Measurements from ENCODE around the gene ACTMAP.

GRCh38 chr19:40695881-40696280, 54.4 kb downstream of the ACTMAP start:
- TF ChIP-seq, protein P1, sequence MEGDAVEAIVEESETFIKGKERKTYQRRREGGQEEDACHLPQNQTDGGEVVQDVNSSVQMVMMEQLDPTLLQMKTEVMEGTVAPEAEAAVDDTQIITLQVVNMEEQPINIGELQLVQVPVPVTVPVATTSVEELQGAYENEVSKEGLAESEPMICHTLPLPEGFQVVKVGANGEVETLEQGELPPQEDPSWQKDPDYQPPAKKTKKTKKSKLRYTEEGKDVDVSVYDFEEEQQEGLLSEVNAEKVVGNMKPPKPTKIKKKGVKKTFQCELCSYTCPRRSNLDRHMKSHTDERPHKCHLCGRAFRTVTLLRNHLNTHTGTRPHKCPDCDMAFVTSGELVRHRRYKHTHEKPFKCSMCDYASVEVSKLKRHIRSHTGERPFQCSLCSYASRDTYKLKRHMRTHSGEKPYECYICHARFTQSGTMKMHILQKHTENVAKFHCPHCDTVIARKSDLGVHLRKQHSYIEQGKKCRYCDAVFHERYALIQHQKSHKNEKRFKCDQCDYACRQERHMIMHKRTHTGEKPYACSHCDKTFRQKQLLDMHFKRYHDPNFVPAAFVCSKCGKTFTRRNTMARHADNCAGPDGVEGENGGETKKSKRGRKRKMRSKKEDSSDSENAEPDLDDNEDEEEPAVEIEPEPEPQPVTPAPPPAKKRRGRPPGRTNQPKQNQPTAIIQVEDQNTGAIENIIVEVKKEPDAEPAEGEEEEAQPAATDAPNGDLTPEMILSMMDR (IDR thresholded peaks at IDR 0.05) = no peak
- TF ChIP-seq POLR2AphosphoS5 (IDR thresholded peaks at IDR 0.05) = no peak

All from sigmoid colon (tissue), 4 donors.